ENCODE data around the gene TBCA. TPM values are rescaled to one million over a fixed set of nuclear protein-coding genes. Genes with fewer than 3 reads are reported as not detected.

Gene TBCA
- total and polyA plus RNA-seq, 11 donors = 108 to 171 (median 132) TPM

GRCh38 chr5:77795846-77796245, 19.7 kb upstream of the TBCA start:
- TF ChIP-seq, protein P1, sequence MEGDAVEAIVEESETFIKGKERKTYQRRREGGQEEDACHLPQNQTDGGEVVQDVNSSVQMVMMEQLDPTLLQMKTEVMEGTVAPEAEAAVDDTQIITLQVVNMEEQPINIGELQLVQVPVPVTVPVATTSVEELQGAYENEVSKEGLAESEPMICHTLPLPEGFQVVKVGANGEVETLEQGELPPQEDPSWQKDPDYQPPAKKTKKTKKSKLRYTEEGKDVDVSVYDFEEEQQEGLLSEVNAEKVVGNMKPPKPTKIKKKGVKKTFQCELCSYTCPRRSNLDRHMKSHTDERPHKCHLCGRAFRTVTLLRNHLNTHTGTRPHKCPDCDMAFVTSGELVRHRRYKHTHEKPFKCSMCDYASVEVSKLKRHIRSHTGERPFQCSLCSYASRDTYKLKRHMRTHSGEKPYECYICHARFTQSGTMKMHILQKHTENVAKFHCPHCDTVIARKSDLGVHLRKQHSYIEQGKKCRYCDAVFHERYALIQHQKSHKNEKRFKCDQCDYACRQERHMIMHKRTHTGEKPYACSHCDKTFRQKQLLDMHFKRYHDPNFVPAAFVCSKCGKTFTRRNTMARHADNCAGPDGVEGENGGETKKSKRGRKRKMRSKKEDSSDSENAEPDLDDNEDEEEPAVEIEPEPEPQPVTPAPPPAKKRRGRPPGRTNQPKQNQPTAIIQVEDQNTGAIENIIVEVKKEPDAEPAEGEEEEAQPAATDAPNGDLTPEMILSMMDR (IDR thresholded peaks at IDR 0.05) = no peak
- TF ChIP-seq POLR2A (IDR thresholded peaks at IDR 0.05) = no peak
- 72 to 76% (median 74%) methylated on average over 3 of the region's 3 CpGs for WGBS, 4 donors

DNA sequence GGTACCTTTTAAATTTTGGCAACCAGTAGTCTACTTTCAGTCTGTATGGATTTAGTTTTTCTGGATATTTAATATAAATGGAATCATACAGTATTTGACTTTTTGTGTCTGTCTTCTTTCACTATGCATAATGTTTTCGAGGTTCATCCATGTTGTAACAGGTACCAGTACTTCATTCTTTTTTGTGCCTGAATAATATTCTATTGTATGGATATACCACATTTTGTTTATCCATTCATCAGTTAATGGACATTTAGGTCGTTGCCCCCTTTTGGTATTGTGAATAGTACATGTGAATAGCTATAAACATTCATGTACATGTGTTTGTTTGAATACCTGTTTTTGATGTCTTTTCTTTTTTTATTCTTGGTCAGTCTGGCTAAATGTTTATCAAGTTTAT, 19.1 kb upstream of the TBCA start:
- 66 to 77% (median 70%) methylated on average over 2 of the region's 2 CpGs for WGBS, 4 donors
- Histone ChIP-seq H3K27me3 (no peaks in the 10 kb centered on the region), H3K4me3 (no peak overlapping the region), H3K9me3 (peaks cover 0 to 28% (median 0%) of the 10 kb centered on the region in 12 donors), H3K4me1 (peaks cover 0 to 13% (median 0%) of the 10 kb centered on the region in 12 donors), H3K27ac (no peak overlapping the region), H3K36me3 (no peaks in the 10 kb centered on the region)
- intact Hi-C loops (cut with DNase I) = no loop called here
- DNase-seq (no peak), ATAC-seq (no peak)
- TF ChIP-seq, protein P1 (IDR thresholded peaks at IDR 0.05) = no peak
- no peak for TF ChIP-seq POLR2A (IDR thresholded peaks at IDR 0.05)

More at GRCh38 chr5:77795846-77796245, 19.7 kb upstream of the TBCA start:
- Histone ChIP-seq H3K4me1 (peaks cover 0 to 13% (median 0%) of the 10 kb centered on the region in 12 donors), H3K27me3 (no peaks in the 10 kb centered on the region), H3K9me3 (peaks cover 0 to 34% (median 0%) of the 10 kb centered on the region in 12 donors), H3K27ac (no peak overlapping the region), H3K4me3 (no peak overlapping the region), H3K36me3 (no peaks in the 10 kb centered on the region)
- no peak for DNase-seq
- ATAC-seq = no peak
- intact Hi-C loops (cut with DNase I) = no loop called here

DNA sequence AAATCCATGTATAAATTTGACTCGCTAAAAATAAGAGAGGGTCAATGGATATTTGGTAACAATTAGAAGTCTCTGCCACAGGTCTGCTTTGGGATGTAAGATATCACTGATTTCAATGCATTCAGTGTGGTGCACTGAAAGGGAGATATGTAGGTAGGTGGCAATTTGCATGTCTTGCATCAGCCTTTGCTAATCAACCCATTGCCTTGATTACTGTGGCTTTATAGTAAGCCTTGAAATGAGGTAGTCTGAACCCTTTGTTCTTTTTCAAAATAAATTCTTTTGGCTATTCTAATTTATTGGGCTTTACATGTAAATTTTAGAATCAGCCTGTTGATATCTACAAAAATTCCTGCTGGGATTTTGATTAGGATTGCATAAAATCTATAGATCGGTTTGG, 15.8 kb upstream of the TBCA start:
- Histone ChIP-seq H3K27me3 (no peaks in the 10 kb centered on the region), H3K4me1 (no peaks in the 10 kb centered on the region), H3K27ac (no peak overlapping the region), H3K9me3 (peaks cover 0 to 17% (median 0%) of the 10 kb centered on the region in 12 donors), H3K36me3 (no peaks in the 10 kb centered on the region), H3K4me3 (no peak overlapping the region)
- 93 to 97% (median 97%) methylated on average over 2 of the region's 2 CpGs for WGBS, 4 donors
- no peak for TF ChIP-seq POLR2A (IDR thresholded peaks at IDR 0.05)
- TF ChIP-seq, protein P1 (IDR thresholded peaks at IDR 0.05) = no peak
- DNase-seq (no peak), ATAC-seq (no peak)
- intact Hi-C loops (cut with DNase I) = no loop called here

GRCh38 chr5:77791356-77791755, 15.2 kb upstream of the TBCA start:
- 56 to 75% (median 65%) methylated on average over 2 of the region's 2 CpGs for WGBS, 4 donors
- H3K4me1 ChIP-seq = no peaks in the 10 kb centered on the region
- TF ChIP-seq POLR2A (IDR thresholded peaks at IDR 0.05) = no peak
- TF ChIP-seq, protein P1 (IDR thresholded peaks at IDR 0.05) = no peak
- intact Hi-C loops (cut with DNase I) = no loop called here
- peaks cover 0 to 17% (median 0%) of the 10 kb centered on the region in 12 donors for H3K9me3 ChIP-seq
- no peaks in the 10 kb centered on the region for H3K36me3 ChIP-seq
- no peak overlapping the region for H3K4me3 ChIP-seq
- ATAC-seq (no peak), DNase-seq (no peak)
- H3K27me3 ChIP-seq = no peaks in the 10 kb centered on the region
- no peak overlapping the region for H3K27ac ChIP-seq

Measured in heart left ventricle (tissue), 16 donors.